GM10266 (cell line): ENCODE results near the gene SEPTIN3.
"Not testable (repeated sequence)": the region's sequence is repeated elsewhere in the genome, so short reads cannot be mapped to it uniquely, and the experiment has no call there.

Source experiments
- DNase-seq: peaks from one replicate; pipeline ENCODE4 v3.0.0; 2012; ENCODE audit errors: extremely low spot score
- TF ChIP-seq, protein P1 (sequence below): IDR thresholded peaks from 2 replicates; pipeline ENCODE4 v1.5.1; 2012; ENCODE audit warnings: mild to moderate bottlenecking, low read depth; ENCODE audit not compliant: control insufficient read depth, insufficient read depth; ENCODE audit errors: missing control alignments

SEPTIN3 gene

DNA sequence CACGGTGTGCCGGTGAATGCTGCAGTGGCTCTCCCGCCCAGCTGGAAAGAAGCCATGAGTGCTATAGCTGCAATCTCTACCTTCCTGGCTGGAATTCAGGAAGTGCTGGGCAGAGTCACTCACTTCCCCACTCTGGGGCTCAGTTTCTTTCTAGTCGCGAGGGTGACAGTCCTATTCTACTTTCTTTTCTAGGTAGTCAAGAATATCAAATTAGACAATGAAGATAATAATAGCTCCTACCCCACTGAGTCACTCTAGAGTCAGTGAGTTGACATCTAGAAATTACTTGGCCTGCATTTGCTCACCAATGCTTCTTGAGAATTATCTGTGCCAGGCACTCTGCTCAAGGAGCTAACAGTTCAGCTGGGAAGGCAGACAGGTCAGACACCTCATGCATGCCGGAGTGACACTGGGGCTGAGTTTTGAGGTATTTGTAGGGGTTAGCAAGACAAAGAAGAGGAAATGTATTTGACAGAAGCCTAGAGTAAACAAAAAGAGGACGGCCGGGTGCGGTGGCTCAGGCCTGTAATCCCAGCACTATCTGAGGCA is 25.5 kb upstream of the SEPTIN3 start:
- no peak for DNase-seq
- TF ChIP-seq, protein P1, sequence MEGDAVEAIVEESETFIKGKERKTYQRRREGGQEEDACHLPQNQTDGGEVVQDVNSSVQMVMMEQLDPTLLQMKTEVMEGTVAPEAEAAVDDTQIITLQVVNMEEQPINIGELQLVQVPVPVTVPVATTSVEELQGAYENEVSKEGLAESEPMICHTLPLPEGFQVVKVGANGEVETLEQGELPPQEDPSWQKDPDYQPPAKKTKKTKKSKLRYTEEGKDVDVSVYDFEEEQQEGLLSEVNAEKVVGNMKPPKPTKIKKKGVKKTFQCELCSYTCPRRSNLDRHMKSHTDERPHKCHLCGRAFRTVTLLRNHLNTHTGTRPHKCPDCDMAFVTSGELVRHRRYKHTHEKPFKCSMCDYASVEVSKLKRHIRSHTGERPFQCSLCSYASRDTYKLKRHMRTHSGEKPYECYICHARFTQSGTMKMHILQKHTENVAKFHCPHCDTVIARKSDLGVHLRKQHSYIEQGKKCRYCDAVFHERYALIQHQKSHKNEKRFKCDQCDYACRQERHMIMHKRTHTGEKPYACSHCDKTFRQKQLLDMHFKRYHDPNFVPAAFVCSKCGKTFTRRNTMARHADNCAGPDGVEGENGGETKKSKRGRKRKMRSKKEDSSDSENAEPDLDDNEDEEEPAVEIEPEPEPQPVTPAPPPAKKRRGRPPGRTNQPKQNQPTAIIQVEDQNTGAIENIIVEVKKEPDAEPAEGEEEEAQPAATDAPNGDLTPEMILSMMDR = no peak

DNA sequence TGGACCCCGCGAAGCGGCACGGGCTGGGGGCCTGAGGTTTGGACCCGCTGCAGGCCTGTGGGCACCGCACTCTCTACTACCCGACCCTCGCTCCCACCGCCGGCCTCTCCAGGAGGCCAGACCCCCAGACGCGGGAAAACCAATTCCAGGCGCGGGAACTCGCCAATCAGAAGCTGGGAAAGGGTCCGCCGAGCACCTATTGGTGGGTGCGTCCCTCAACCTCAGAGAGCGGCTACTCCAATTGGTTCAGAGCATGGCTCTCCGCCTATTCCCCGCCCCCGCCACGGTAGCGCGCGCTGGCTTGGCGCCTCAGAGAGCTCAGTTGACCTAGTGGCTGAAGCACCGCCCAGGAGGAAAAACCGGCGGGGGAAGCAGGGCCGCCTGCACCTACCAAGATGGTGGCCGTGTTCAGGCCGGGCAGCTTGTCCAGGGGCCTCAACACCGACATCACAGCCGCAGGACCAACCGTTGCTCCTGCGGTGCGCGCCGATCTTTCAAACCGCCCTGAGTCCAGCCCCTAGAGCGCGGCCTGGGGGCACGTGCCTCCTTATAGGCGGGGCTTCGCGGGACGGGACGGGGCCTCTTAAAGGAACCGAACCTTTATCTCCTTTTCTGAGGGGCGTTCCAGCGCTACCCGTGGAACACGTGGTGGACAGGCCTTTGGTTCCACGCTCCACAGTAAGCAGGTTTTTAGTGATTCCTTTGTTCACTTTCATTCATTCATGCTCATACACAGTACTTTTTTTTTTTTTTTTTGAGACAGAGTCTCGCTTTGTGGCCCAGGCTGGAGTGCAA is 22.4 kb upstream of the SEPTIN3 start, which contains the start of gene CENPM:
Gene CENPM (minus strand): TSS at position 524 of the 795 bp plus-strand sequence. CDS start 76 bp downstream, at position 448.
- DNase-seq = peak; percentile 84
- TF ChIP-seq, protein P1 = no peak

DNA sequence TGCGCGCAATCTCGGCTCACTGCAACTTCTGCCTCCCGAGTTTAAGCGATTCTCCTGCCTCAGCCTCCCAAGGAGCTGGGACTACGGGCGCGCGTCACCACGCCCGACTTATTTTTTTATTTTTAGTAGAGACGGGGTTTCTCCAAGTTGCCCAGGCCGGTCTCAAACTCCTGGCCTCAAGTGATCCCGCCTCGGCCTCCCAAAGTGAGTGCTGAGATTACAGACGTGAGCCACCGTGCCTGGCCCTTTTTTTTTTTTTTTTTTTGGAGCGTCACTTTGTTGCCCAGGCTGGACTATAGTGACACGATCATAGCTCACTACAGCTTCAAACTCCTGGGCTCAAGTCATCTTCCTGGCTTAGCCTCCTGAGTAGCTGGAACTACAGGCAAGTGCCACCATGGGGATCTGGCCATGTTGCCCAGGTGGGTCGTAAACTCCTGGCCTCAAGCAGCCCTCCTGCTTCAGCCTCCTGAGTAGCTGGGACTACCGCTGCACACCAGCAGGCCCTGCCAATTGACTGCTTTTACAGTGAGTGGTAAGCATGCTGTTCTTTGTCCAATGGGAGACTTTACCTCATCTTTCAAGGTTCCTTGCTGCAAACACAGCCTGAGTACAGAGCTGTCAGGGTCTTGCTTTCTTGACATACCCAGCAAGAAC is 21.7 kb upstream of the SEPTIN3 start:
- DNase-seq = no peak
- TF ChIP-seq, protein P1 = no peak

DNA sequence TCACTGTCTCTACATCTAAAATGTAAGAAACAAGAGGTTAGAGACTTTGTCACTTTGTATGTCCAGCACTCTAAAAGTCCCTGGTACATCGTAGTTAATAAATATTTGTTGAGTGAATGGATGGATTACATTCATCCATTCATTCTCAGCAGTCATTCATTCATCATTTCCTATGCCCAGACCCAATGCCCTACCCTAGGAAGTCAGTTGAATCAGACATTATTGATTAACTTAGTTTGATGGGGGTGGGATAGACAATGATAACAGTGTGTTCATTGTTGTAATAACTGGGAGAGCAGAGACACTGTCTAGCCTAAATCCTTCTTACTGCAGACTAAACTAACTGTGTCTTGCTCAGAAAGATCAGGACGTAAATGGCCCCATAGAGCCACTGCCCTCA is 21.1 kb upstream of the SEPTIN3 start:
- no peak for DNase-seq

DNA sequence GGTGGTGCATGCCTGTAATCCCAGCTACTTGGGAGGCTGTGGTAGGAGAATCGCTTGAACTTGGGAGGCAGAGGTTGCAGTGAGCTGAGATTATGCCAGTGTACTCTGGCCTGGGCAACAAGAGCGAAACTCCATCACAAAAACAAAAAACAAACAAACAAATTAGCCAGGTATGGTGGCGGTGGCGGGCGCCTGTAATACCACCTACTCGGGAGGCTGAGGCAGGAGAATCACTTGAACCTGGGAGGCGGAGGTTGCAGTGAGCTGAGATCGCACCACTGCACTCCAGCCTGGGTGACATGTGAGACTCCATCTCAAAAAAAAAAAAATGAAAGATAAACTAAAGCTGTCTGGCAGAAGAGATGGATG is 20.3 kb upstream of the SEPTIN3 start:
- not testable (repeated sequence) for DNase-seq

More for the DNA sequence above, 21.1 kb upstream of the SEPTIN3 start:
- TF ChIP-seq, protein P1 = no peak

DNA sequence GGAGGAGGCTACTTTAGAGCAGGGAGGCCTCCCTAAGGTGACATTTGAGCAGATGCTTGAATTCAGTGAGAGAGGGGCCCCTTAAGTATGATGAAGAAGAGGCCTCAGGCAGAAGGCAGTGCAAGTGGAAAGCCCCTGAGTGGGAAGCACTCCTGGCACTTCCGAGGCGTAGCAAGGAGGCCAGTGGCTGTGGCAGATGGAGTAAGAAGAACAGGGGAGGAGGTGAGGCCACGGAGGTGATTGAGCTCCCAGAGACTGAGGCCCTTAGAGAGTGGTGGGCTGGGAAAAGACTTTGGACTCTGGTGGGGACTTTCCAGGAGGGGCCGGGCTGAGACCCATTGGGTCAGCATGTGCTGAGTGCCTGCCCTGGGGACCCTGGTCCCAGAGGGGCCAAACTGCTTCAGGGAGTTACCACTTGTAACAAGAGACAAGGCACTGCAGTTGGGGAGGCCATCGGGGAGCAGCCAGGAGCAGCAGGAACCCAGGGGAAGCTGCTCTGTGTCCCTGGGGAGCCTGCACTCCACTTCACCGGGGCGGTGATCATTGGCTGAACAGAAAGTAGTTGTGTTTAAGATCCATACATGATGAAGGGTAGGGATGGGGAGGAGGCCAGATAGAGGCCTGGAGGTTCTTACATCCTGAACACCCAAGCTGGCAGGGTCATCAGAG is 19.8 kb upstream of the SEPTIN3 start:
- DNase-seq = no peak
- TF ChIP-seq, protein P1 = no peak

DNA sequence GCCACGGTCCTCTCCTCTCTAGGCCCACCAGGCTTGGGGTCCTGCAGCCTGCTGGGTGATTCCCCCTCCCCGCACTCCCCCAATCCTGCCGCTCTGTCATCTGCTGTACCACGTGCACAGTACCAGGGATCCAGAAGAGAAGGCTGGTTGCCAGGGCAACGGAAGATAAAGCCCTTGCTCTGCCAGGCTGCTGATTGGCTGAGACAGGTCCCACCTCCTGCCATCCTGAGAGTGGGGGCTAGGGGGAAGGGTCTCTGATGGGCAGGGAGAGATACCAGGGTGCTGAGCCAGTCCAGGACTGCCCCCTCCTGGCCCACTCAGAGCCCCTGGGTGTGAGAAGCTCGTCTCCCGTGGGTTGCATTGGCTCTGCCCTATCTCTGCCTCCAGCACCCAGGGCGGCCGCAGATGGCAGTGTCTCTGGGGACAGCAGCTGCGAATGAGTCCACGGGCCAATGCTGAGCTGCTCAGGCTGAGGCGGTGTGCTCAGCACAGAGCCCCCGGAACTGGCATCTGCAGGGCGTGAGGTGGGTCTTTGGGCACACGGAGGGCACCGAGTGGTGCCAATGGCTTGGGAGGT is 17.3 kb upstream of the SEPTIN3 start, which contains the start of gene SMIM45:
Gene SMIM45 (plus strand): TSS at position 253 of the 577 bp plus-strand sequence.
- no peak for DNase-seq
- TF ChIP-seq, protein P1 = no peak
